Measurements from ENCODE around the gene CTNND2. TPM values are rescaled to one million over a fixed set of nuclear protein-coding genes. Genes with fewer than 3 reads are reported as not detected.

Gene CTNND2
- total RNA-seq, 1 donor from 2014 or later = 143 TPM

- no peak overlapping the region for H3K27ac Mint-ChIP-seq
- no peak for DNase-seq (ENCODE audit: low spot score, unreplicated experiment)
- peaks cover 14% of the 10 kb centered on the region for H3K4me1 Mint-ChIP-seq (ENCODE audit: low read depth)
- TF ChIP-seq, protein P1, sequence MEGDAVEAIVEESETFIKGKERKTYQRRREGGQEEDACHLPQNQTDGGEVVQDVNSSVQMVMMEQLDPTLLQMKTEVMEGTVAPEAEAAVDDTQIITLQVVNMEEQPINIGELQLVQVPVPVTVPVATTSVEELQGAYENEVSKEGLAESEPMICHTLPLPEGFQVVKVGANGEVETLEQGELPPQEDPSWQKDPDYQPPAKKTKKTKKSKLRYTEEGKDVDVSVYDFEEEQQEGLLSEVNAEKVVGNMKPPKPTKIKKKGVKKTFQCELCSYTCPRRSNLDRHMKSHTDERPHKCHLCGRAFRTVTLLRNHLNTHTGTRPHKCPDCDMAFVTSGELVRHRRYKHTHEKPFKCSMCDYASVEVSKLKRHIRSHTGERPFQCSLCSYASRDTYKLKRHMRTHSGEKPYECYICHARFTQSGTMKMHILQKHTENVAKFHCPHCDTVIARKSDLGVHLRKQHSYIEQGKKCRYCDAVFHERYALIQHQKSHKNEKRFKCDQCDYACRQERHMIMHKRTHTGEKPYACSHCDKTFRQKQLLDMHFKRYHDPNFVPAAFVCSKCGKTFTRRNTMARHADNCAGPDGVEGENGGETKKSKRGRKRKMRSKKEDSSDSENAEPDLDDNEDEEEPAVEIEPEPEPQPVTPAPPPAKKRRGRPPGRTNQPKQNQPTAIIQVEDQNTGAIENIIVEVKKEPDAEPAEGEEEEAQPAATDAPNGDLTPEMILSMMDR (IDR thresholded peaks at IDR 0.05; ENCODE audit: unreplicated experiment) = no peak
- no peaks in the 10 kb centered on the region for H3K27me3 Mint-ChIP-seq
- peaks cover 9% of the 10 kb centered on the region for H3K36me3 Mint-ChIP-seq (ENCODE audit: insufficient read depth)
- no peak overlapping the region for H3K4me3 Mint-ChIP-seq (ENCODE audit: low read depth)
- H3K9me3 Mint-ChIP-seq (ENCODE audit: low read depth) = peaks cover 3% of the 10 kb centered on the region
Observed at GRCh38 chr5:11502783-11503182, 401.5 kb downstream of the CTNND2 start.

GRCh38 chr5:11497651-11498050, 406.6 kb downstream of the CTNND2 start:
- H3K36me3 Mint-ChIP-seq (ENCODE audit: insufficient read depth) = peaks cover 6% of the 10 kb centered on the region
- H3K27ac Mint-ChIP-seq = no peak overlapping the region
- peaks cover 14% of the 10 kb centered on the region for H3K4me1 Mint-ChIP-seq (ENCODE audit: low read depth)
- H3K9me3 Mint-ChIP-seq (ENCODE audit: low read depth) = peaks cover 3% of the 10 kb centered on the region
- no peak overlapping the region for H3K4me3 Mint-ChIP-seq (ENCODE audit: low read depth)
- H3K27me3 Mint-ChIP-seq = no peaks in the 10 kb centered on the region
- DNase-seq (ENCODE audit: low spot score, unreplicated experiment) = no peak
- TF ChIP-seq, protein P1 (IDR thresholded peaks at IDR 0.05; ENCODE audit: unreplicated experiment) = no peak

GRCh38 chr5:11496137-11496719, 408.0 kb downstream of the CTNND2 start:
- peaks cover 14% of the 10 kb centered on the region for H3K4me1 Mint-ChIP-seq (ENCODE audit: low read depth)

DNA sequence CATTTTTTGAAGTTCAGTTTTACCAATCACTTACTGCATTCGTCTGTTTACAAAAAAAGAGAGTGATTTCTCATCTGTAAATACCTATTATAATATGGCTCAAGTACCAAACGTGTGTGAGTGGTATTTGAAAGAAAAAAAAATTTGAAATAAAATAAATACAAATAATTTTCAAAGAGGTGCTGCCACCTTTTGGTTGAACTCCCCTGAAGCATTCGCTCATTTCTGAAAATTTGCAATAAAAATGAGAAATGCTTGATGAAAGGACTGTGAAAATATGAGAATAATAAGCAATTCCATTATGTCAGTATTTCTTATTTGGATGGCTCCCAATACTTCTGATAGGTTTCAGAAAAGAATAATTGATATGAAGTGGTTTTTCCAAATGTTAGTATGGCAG, 409.9 kb downstream of the CTNND2 start:
- TF ChIP-seq, protein P1 (IDR thresholded peaks at IDR 0.05; ENCODE audit: unreplicated experiment) = peak; percentile 45
- Mint-ChIP-seq H3K4me1 (ENCODE audit: low read depth) (peaks cover 12% of the 10 kb centered on the region), H3K36me3 (ENCODE audit: insufficient read depth) (peaks cover 1% of the 10 kb centered on the region), H3K9me3 (ENCODE audit: low read depth) (no peaks in the 10 kb centered on the region), H3K27ac (no peak overlapping the region), H3K4me3 (ENCODE audit: low read depth) (no peak overlapping the region), H3K27me3 (no peaks in the 10 kb centered on the region)
- DNase-seq (ENCODE audit: low spot score, unreplicated experiment) = no peak

More at GRCh38 chr5:11496137-11496719, 408.0 kb downstream of the CTNND2 start:
- DNase-seq (ENCODE audit: low spot score, unreplicated experiment) = no peak
- no peaks in the 10 kb centered on the region for H3K9me3 Mint-ChIP-seq (ENCODE audit: low read depth)
- H3K36me3 Mint-ChIP-seq (ENCODE audit: insufficient read depth) = peaks cover 1% of the 10 kb centered on the region
- H3K27ac Mint-ChIP-seq = peak overlapping the region; percentile 34
- TF ChIP-seq, protein P1 (IDR thresholded peaks at IDR 0.05; ENCODE audit: unreplicated experiment) = no peak
- no peaks in the 10 kb centered on the region for H3K27me3 Mint-ChIP-seq
- H3K4me3 Mint-ChIP-seq (ENCODE audit: low read depth) = no peak overlapping the region

GRCh38 chr5:11491404-11492075, 412.7 kb downstream of the CTNND2 start:
- TF ChIP-seq, protein P1 (IDR thresholded peaks at IDR 0.05; ENCODE audit: unreplicated experiment) = no peak
- Mint-ChIP-seq H3K4me1 (ENCODE audit: low read depth) (peaks cover 12% of the 10 kb centered on the region), H3K36me3 (ENCODE audit: insufficient read depth) (no peaks in the 10 kb centered on the region), H3K4me3 (ENCODE audit: low read depth) (no peak overlapping the region), H3K9me3 (ENCODE audit: low read depth) (no peaks in the 10 kb centered on the region), H3K27me3 (no peaks in the 10 kb centered on the region), H3K27ac (no peak overlapping the region)
- no peak for DNase-seq (ENCODE audit: low spot score, unreplicated experiment)

All from progenitor cell of endocrine pancreas (in vitro differentiated cells).